Activated T-cell treated with anti-CD3 and anti-CD28 coated beads, Interleukin-2, amount 50 U/mL, for 4 hours (primary cell): Measurements from ENCODE around the gene GPD1. TPM values are rescaled to one million over a fixed set of nuclear protein-coding genes. Genes with fewer than 3 reads are reported as not detected.

Source experiments
- ATAC-seq, 2 donors: fragments of 200-7000 bp; cut with Tn5 transposase; one replicate each; pipeline ENCODE4 v1.10.0; 2021
- DNase-seq: peaks from one replicate; pipeline ENCODE4 v3.0.0-alpha.2; 2020
- H3K27me3 Mint-ChIP-seq: one replicate; pipeline ENCODE4 v1.8.0; 2021; ENCODE audit warnings: low read depth, mixed read lengths
- H3K36me3 Mint-ChIP-seq: one replicate; pipeline ENCODE4 v1.8.0; 2022; ENCODE audit warnings: mixed read lengths; ENCODE audit not compliant: insufficient read depth
- H3K4me1 Mint-ChIP-seq: one replicate; pipeline ENCODE4 v1.8.0; 2021; ENCODE audit warnings: low read depth, mixed read lengths
- H3K4me3 Mint-ChIP-seq: one replicate; pipeline ENCODE4 v1.8.0; 2021; ENCODE audit warnings: mild to moderate bottlenecking, moderate library complexity, mixed read lengths
- H3K9me3 Mint-ChIP-seq: one replicate; pipeline ENCODE4 v1.8.0; 2021; ENCODE audit warnings: mixed read lengths
- total RNA-seq, 3 donors: library from RNA; stranded (reverse); gene quantifications; one replicate each; pipeline ENCODE4 v1.2.1, GENCODE V29; 2021

The GPD1 gene
- 1 to 10 TPM in 1 of 3 donors, under 1 TPM in 2; 0.60 to 1.2 (median 0.87) TPM for total RNA-seq

DNA sequence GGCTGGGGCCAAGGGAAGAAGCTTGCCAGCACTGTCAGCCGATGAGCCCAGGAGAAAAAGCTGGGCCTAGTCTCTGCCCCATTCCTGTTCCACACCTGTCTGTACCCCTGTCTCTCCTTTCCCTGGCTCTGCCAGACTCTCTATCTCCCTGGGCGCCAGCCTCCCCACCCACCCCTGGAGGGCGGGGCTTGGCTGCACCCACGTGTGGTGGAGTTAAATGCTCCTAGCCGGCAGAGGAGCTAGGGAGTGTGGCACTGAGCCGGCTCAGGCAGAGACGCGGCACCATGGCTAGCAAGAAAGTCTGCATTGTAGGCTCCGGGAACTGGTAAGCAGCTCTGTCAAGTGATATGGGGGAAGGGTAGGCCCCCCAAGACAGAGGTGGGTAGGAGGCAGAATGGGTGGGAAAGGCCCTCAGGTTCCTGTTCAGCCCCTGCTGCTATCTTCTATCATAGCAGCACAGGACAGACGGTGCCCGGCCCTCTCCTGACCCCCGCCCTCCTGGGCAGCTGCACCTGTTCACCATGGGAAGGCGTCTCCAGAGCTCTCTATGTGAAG, at the start of gene GPD1:
Gene GPD1, plus strand, starts transcription at position 242 of the 555 bp plus-strand sequence. Its CDS starts 43 bp downstream, at position 285.
- H3K27me3 Mint-ChIP-seq: no peaks in the 10 kb centered on the region
- H3K9me3 Mint-ChIP-seq: no peaks in the 10 kb centered on the region
- H3K36me3 Mint-ChIP-seq: peaks cover 15% of the 10 kb centered on the region
- DNase-seq: no peak
- no peak within 1 kb of the TSS for H3K4me3 Mint-ChIP-seq
- peak; percentile 70 to 75 for ATAC-seq
- no peaks in the 10 kb centered on the region for H3K4me1 Mint-ChIP-seq

DNA sequence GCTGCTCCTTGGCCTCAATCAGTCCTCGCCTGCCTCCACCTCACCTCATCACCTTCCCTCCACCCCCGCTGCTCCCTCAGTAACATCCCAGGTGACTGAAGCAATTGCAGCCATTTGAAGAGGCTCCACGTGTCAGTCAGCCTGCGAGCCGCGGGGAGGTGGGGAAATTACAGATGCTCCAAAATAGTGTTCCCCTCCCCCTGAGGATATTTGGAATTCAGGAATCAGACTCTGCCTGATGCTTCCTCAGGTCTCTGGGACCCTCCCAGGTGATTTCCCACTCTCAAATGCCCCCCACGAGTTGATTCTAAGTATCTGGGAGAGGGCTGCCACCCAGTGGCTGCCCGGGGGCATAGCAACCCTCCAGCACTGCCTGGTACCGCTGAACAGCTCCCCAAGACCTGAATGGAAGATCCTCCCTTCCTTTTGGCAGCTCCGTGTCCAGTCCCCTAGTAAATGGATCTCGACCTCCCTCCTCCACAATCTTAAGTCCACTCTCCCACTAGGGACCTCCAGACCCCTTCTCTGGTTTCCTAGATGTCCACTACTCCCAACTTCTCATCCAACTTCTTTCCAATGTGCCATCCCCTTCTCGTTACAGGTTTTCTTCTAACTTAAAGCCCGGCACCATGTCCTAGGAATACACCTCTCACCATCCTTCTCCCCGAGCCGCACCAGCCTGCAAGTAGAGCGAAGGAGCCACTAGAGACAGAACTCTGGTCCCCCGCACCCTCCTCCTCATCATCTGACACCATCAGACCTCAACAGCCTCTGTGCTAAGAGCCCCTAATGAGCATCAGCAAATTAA, 47.8 kb upstream of the GPD1 start:
- Mint-ChIP-seq H3K4me3 (peak overlapping the region; percentile 61), H3K9me3 (no peaks in the 10 kb centered on the region), H3K4me1 (peaks cover 28% of the 10 kb centered on the region), H3K36me3 (no peaks in the 10 kb centered on the region), H3K27me3 (peaks cover 46% of the 10 kb centered on the region)
- peak; percentile 58 for DNase-seq
- ATAC-seq: peak; percentile 27 to 33

DNA sequence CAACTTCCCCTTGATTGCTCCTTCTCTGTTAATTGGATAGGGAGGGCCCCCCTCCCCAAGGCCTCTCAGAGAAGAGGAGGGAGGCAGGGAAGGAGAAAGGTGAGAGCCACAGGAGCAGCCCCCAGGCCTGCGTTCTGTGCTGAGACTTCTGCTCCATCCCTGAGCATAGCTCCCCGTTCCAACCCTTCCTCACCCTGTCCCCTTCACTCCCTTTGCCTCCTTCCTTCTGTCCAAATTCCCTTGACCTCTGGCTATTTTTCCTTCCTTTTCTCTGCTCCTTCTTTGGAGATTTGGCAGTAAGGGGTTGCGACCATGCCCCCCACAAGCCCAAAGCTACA, 47.2 kb upstream of the GPD1 start:
- H3K9me3 Mint-ChIP-seq: no peaks in the 10 kb centered on the region
- peak overlapping the region; percentile 90 for H3K4me3 Mint-ChIP-seq
- peaks cover 28% of the 10 kb centered on the region for H3K4me1 Mint-ChIP-seq
- ATAC-seq (no peak), DNase-seq (no peak)
- H3K27me3 Mint-ChIP-seq: peaks cover 41% of the 10 kb centered on the region
- no peaks in the 10 kb centered on the region for H3K36me3 Mint-ChIP-seq

DNA sequence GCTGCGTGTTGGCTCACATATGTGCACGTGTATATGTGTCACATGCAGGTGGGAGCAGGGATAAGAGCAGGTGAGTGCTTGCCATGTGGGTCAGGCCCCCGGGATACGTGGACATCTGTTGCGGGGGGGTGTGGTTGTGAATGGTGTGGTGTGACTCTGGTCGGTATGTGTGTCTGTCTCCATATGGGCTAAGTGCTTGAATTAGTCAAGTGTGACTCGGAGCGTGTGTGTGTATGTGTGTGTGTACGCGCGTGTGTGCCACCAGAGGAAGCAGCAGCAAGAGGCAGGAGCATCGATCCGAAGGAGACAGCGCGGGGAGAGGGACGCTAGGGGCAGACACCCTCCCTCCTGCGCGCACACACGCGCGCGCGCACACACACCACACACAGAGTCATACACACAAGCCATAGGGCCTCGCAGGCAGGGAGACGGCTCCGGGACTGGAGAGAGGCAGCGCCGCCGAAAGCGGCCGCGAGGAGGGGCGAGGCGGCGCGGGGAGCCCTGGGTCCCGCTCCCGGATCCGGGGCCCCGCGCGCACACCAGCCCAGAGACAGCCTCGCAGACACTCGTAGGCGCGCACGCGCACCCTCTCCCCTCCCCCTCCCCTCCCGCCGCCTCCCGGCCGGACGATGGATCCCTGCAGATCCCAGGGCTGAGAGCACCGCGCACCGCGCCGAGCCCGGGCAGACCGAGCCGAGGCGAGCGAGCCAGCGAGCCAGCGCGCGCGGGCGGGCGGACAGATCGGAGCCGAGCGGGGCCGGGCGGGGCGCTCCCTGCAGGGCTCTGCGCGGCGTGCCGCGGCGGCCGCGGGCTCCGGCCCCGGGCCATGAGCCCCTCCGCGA, 46.6 kb upstream of the GPD1 start, which contains the start of gene ASIC1:
Gene ASIC1, plus strand, starts transcription at position 597 of the 842 bp plus-strand sequence. CDS start 1,171 bp downstream, outside the sequence.
- DNase-seq (peak; percentile 44), ATAC-seq (peak; percentile 58 to 69)
- Mint-ChIP-seq H3K4me1 (peaks cover 28% of the 10 kb centered on the region), H3K9me3 (no peaks in the 10 kb centered on the region), H3K4me3 (peak within 1 kb of the TSS; percentile 90), H3K36me3 (no peaks in the 10 kb centered on the region), H3K27me3 (peaks cover 38% of the 10 kb centered on the region)

DNA sequence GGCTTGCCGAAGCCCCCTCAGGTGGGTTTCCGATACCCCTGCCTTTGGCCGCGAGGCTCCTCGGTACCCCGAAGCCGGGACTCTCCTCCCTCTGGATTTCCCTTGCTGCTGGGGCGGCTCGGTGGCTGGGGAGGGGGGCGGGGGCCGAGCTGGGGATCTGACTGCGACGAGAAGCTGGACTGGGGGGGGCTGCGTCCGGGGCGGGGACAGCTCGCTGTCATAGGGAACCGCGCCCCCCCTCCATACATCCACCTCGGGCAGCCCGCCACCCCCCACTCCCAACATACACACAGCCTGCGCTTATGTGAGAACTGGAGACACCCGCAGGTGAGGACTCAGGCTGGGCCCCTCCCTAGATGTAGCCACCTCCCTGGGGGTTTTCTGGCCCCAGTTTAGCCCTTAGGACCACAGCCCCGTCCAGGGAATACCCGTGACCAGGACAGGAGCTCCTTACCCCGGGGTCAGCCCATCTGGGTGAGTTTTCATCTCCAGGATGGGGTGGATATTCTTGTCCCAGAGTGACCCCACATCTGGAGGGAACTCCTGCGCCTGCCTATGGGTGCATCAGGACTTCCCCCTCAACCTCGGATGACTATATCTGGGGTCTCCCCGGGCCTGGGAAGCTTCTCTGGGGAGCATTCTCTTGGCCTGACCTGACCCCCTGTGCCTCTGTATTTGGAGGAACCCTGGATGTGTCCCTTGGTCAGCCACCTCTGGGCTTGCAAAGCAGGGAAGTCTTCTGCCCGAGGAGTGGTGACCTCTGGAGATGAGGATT, 45.7 kb upstream of the GPD1 start:
- H3K9me3 Mint-ChIP-seq: no peaks in the 10 kb centered on the region
- H3K4me1 Mint-ChIP-seq: peaks cover 28% of the 10 kb centered on the region
- DNase-seq (no peak), ATAC-seq (peak in 1 of 2 donors; percentile 3)
- peak overlapping the region; percentile 58 for H3K4me3 Mint-ChIP-seq
- H3K36me3 Mint-ChIP-seq: no peaks in the 10 kb centered on the region
- peaks cover 38% of the 10 kb centered on the region for H3K27me3 Mint-ChIP-seq

DNA sequence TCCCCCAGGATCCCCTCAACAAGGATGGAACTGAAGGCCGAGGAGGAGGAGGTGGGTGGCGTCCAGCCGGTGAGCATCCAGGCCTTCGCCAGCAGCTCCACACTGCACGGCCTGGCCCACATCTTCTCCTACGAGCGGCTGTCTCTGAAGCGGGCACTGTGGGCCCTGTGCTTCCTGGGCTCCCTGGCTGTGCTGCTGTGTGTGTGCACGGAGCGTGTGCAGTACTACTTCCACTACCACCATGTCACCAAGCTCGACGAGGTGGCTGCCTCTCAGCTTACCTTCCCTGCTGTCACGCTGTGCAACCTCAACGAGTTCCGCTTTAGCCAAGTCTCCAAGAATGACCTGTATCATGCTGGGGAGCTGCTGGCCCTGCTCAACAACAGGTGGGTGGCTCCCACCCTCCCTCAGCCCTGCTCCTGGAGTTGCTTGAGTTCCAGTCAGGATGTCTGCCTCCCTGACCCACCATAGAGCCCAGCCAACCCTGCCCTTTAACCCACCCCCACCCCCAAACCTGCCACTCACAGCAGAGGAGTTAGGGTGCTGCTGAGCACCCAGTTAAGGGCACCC, 45.0 kb upstream of the GPD1 start:
- H3K27me3 Mint-ChIP-seq: peaks cover 41% of the 10 kb centered on the region
- ATAC-seq: no peak
- peaks cover 28% of the 10 kb centered on the region for H3K4me1 Mint-ChIP-seq

DNA sequence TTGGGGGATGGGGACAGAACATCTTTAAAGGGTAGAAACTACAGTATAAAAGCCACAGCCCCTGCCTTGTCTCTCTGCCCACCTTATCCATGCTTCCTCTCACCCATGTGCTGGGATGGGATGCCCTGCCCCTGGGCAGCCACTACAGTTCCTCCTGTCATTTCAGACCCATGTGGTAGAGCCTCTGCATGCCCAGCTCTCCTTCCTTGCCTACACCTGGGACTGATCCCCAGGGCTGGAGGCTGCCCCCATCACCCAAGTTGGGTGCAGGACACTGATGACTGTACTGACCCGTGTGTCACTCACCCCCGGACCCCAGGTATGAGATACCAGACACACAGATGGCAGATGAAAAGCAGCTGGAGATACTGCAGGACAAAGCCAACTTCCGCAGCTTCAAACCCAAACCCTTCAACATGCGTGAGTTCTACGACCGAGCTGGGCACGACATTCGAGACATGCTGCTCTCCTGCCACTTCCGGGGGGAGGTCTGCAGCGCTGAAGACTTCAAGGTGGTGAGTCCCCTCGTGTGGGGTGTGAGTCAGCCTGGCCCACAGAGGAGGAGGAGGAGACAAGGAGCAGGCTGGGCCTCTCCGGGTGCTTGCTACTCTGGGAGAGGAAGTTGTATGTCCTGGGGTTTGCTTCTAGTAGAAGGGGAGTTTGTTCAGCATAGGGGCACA, 44.2 kb upstream of the GPD1 start:
- peak; percentile 61 for DNase-seq
- H3K4me3 Mint-ChIP-seq: peak overlapping the region; percentile 43
- ATAC-seq: peak; percentile 66 to 68
- H3K36me3 Mint-ChIP-seq: no peaks in the 10 kb centered on the region
- peaks cover 37% of the 10 kb centered on the region for H3K27me3 Mint-ChIP-seq
- no peaks in the 10 kb centered on the region for H3K9me3 Mint-ChIP-seq
- H3K4me1 Mint-ChIP-seq: peaks cover 28% of the 10 kb centered on the region

More for the DNA sequence above, 45.0 kb upstream of the GPD1 start:
- no peaks in the 10 kb centered on the region for H3K9me3 Mint-ChIP-seq
- DNase-seq: no peak
- no peaks in the 10 kb centered on the region for H3K36me3 Mint-ChIP-seq
- H3K4me3 Mint-ChIP-seq: peak overlapping the region; percentile 58

DNA sequence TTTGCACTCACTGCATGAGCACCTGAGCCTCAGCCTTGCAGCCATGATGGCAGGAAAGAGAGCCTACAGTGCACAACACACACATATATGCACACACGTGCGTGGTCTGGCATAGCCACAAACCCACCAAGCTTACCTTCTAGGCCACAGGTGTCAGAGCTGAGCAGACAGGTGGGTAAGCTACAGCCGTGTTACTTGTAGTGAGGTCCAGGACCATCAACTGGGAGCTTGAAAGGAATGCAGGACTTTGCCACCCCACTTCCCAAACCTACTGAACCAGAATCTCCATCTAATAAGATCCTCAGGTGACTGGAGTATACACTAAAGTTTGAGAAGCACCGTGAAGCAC, 43.7 kb upstream of the GPD1 start:
- Mint-ChIP-seq H3K27me3 (peaks cover 37% of the 10 kb centered on the region), H3K4me1 (peaks cover 28% of the 10 kb centered on the region), H3K4me3 (no peak overlapping the region), H3K36me3 (no peaks in the 10 kb centered on the region), H3K9me3 (no peaks in the 10 kb centered on the region)
- DNase-seq: no peak
- no peak for ATAC-seq

DNA sequence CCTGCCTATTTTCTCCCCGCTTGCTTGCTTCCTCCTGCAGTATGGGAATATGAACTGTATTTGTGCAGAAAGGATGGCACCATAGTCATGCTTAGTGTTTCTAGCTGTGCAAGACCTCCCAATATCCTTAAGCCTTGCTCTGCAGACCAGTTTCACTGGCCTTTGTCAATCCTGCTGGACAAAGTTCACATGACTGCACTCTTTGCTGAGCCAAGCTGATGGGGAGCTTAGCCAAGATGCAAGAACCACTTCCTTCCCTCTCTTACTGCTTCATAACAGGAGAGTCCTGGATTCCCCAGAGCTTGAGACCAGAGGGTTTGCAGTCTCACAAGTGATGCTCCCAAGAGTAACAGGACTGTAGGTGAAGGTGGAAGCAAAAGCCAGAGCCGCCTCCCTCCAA, 42.6 kb upstream of the GPD1 start:
- ATAC-seq (no peak), DNase-seq (no peak)
- Mint-ChIP-seq H3K4me1 (peaks cover 21% of the 10 kb centered on the region), H3K27me3 (peaks cover 31% of the 10 kb centered on the region), H3K4me3 (no peak overlapping the region), H3K9me3 (no peaks in the 10 kb centered on the region), H3K36me3 (no peaks in the 10 kb centered on the region)

DNA sequence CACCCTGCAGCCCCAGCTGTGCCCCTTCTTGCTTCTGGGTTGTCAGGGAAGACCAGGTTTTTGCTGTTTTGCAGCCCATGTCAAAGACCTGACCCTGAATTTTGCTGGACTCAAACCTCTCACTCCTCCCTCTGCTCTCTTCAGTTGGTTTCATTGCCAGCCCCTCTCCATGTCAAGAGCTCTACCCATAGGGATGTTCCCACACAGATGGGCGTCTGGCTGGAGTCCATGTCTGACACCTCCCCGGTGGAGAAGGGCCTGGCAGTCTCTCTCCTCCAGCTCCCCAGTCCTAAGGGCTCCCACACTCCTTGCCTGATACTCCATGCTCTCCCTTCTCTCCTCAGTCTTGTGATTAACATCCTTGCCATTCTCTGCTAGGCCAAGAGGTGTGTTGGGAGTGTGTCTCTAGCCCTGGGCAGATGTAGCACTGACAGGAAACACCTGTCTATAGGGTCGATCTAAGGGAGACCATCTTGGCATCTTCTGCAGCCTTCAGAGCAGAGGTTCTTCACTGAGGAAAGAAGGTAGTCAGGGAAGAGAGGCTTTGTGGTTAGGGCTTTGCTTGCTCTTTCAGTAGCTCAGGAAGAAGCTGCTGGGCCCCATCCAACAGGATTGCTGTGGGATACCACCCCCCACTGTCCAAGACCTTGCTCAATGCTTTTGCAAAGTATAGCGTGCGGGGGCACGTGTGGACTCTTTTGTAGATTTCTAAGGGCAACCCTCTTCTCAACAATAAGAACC, 41.7 kb upstream of the GPD1 start:
- DNase-seq (no peak), ATAC-seq (no peak)
- H3K4me1 Mint-ChIP-seq: peaks cover 13% of the 10 kb centered on the region
- H3K9me3 Mint-ChIP-seq: no peaks in the 10 kb centered on the region
- peaks cover 23% of the 10 kb centered on the region for H3K27me3 Mint-ChIP-seq
- no peaks in the 10 kb centered on the region for H3K36me3 Mint-ChIP-seq
- no peak overlapping the region for H3K4me3 Mint-ChIP-seq

DNA sequence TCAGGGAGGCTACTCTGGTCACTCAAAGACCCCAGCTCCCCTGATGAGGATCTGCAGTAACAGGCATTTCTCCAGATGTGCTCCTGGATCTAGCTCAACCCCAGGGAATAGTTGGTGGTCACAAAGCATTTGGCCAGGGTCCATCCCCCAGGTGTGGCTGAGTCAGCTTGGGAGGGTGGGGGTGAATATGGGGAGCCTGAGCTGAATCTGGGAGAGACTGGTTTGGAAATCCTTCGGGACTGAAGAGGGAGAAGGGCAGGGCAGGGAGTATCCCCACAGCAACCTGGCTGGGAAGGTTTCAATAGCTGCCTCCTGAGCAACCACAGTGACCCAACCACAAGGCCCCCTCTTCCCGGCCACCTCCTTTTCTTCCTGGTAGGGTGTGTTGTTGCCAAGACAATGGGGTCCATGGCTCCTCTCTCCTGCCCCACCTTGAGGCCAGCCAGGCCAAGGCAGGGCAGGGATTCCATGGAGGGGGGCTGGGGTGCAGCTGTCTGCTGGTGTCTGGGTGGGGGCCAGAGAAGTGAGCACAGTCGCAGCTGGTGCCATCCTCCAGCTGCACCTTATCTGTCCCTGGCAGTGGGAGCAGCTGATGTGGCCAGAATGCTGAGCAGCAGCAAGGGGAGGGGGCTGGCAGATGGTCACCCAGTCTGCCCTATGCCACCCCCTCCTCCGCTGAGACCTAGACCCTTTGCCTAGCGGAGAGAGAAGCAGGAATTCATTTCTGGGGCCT, 40.9 kb upstream of the GPD1 start:
- Mint-ChIP-seq H3K9me3 (no peaks in the 10 kb centered on the region), H3K4me1 (peaks cover 12% of the 10 kb centered on the region), H3K27me3 (peaks cover 22% of the 10 kb centered on the region), H3K4me3 (no peak overlapping the region), H3K36me3 (no peaks in the 10 kb centered on the region)
- no peak for ATAC-seq
- DNase-seq: no peak

DNA sequence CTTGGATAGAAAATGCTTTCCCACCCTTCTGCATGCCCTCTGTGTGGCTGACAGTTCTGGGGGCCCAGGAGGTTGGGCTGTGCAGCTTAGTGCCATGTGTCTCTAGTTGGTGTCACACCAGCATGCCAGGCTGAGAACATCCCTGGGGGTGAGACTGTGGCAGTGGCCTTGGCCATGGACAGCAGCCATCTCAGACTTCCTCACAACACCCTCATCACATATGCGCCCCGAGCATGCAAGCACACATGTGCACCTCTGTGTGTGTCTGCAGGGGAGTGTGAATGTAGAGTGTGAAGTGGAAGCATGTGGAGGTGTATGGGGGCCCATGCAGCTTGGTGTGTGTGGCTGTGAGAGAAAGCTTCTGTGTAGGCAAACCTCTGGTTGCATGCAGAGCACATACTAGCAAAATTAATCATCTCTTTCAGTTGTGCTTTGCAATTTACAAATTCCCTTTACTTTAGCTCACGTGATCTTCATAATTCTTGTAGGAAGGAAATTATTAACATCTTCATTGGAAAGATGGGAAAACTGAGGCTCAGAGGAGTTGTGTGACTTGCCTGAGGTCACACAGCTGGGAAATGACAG, 38.0 kb upstream of the GPD1 start:
- peaks cover 5% of the 10 kb centered on the region for H3K4me1 Mint-ChIP-seq
- H3K27me3 Mint-ChIP-seq: peaks cover 11% of the 10 kb centered on the region
- H3K4me3 Mint-ChIP-seq: no peak overlapping the region
- H3K9me3 Mint-ChIP-seq: no peaks in the 10 kb centered on the region
- no peak for ATAC-seq
- DNase-seq: no peak
- no peaks in the 10 kb centered on the region for H3K36me3 Mint-ChIP-seq
